ENCODE measurements around the gene GMDS.

Gene GMDS

GRCh38 chr6:1960486-1961142, 284.8 kb downstream of the GMDS start:
- H3K27me3 ChIP-seq (ENCODE audit: low read depth), result no peaks in the 10 kb centered on the region
- no peaks in the 10 kb centered on the region for H3K9me3 ChIP-seq
- no peaks in the 10 kb centered on the region for H3K36me3 ChIP-seq (replicated peaks)
- H3K4me3 ChIP-seq, result no peak overlapping the region
- no peaks in the 10 kb centered on the region for H3K4me1 ChIP-seq
- in situ Hi-C loops (cut with MboI; ENCODE audit: low sequenced_read_pairs), result no loop called here
- no peak for DNase-seq (ENCODE audit: low spot score in 2 of 2)

- Histone ChIP-seq H3K4me3 (no peak overlapping the region), H3K9me3 (no peaks in the 10 kb centered on the region), H3K4me1 (no peaks in the 10 kb centered on the region), H3K27me3 (ENCODE audit: low read depth) (no peaks in the 10 kb centered on the region), H3K36me3 (replicated peaks) (no peaks in the 10 kb centered on the region)
- in situ Hi-C loops (cut with MboI; ENCODE audit: low sequenced_read_pairs), result no loop called here
- DNase-seq (ENCODE audit: low spot score in 2 of 2), result no peak
Observed at GRCh38 chr6:1958257-1958656, 287.1 kb downstream of the GMDS start.

GRCh38 chr6:1957746-1958145, 287.7 kb downstream of the GMDS start:
- Histone ChIP-seq H3K4me1 (no peaks in the 10 kb centered on the region), H3K9me3 (no peaks in the 10 kb centered on the region), H3K36me3 (replicated peaks) (no peaks in the 10 kb centered on the region), H3K4me3 (no peak overlapping the region), H3K27me3 (ENCODE audit: low read depth) (no peaks in the 10 kb centered on the region)
- in situ Hi-C loops (cut with MboI; ENCODE audit: low sequenced_read_pairs), result no loop called here
- no peak for DNase-seq (ENCODE audit: low spot score in 2 of 2)

GRCh38 chr6:1952740-1953360, 292.6 kb downstream of the GMDS start:
- in situ Hi-C loops (cut with MboI; ENCODE audit: low sequenced_read_pairs), result no loop called here
- Histone ChIP-seq H3K4me3 (no peak overlapping the region), H3K9me3 (no peaks in the 10 kb centered on the region), H3K4me1 (no peaks in the 10 kb centered on the region), H3K36me3 (replicated peaks) (no peaks in the 10 kb centered on the region), H3K27me3 (ENCODE audit: low read depth) (no peaks in the 10 kb centered on the region)
- DNase-seq (ENCODE audit: low spot score in 2 of 2), result no peak

- no peaks in the 10 kb centered on the region for H3K9me3 ChIP-seq
- in situ Hi-C loops (cut with MboI; ENCODE audit: low sequenced_read_pairs), result no loop called here
- DNase-seq (ENCODE audit: low spot score in 2 of 2), result no peak
- no peak overlapping the region for H3K4me3 ChIP-seq
- no peaks in the 10 kb centered on the region for H3K36me3 ChIP-seq (replicated peaks)
- H3K4me1 ChIP-seq, result no peaks in the 10 kb centered on the region
- H3K27me3 ChIP-seq (ENCODE audit: low read depth), result no peaks in the 10 kb centered on the region
Observed at GRCh38 chr6:1950631-1951030, 294.8 kb downstream of the GMDS start.

GRCh38 chr6:1949538-1949937, 295.9 kb downstream of the GMDS start:
- in situ Hi-C loops (cut with MboI; ENCODE audit: low sequenced_read_pairs), result no loop called here
- no peaks in the 10 kb centered on the region for H3K36me3 ChIP-seq (replicated peaks)
- no peak for DNase-seq (ENCODE audit: low spot score in 2 of 2)

GRCh38 chr6:1947922-1948321, 297.5 kb downstream of the GMDS start:
- H3K9me3 ChIP-seq, result no peaks in the 10 kb centered on the region
- H3K36me3 ChIP-seq (replicated peaks), result no peaks in the 10 kb centered on the region
- in situ Hi-C loops (cut with MboI; ENCODE audit: low sequenced_read_pairs), result no loop called here
- H3K4me1 ChIP-seq, result no peaks in the 10 kb centered on the region
- H3K27me3 ChIP-seq (ENCODE audit: low read depth), result no peaks in the 10 kb centered on the region; the same call in 1 of the 2 replicates
- H3K4me3 ChIP-seq, result no peak overlapping the region
- no peak for DNase-seq (ENCODE audit: low spot score in 2 of 2)

More at GRCh38 chr6:1949538-1949937, 295.9 kb downstream of the GMDS start:
- no peaks in the 10 kb centered on the region for H3K27me3 ChIP-seq (ENCODE audit: low read depth)
- no peaks in the 10 kb centered on the region for H3K4me1 ChIP-seq
- H3K9me3 ChIP-seq, result no peaks in the 10 kb centered on the region
- H3K4me3 ChIP-seq, result no peak overlapping the region

GRCh38 chr6:1946583-1946982, 298.8 kb downstream of the GMDS start:
- in situ Hi-C loops (cut with MboI; ENCODE audit: low sequenced_read_pairs), result no loop called here
- no peak for DNase-seq (ENCODE audit: low spot score in 2 of 2)
- H3K9me3 ChIP-seq, result no peaks in the 10 kb centered on the region

GRCh38 chr6:1945235-1945832, 300.1 kb downstream of the GMDS start:
- Histone ChIP-seq H3K9me3 (no peaks in the 10 kb centered on the region), H3K36me3 (replicated peaks) (no peaks in the 10 kb centered on the region), H3K4me1 (no peaks in the 10 kb centered on the region), H3K27me3 (ENCODE audit: low read depth) (no peaks in the 10 kb centered on the region; the same call in 1 of the 2 replicates), H3K4me3 (no peak overlapping the region)
- no peak for DNase-seq (ENCODE audit: low spot score in 2 of 2)
- in situ Hi-C loops (cut with MboI; ENCODE audit: low sequenced_read_pairs), result no loop called here

More at GRCh38 chr6:1946583-1946982, 298.8 kb downstream of the GMDS start:
- H3K27me3 ChIP-seq (ENCODE audit: low read depth), result no peaks in the 10 kb centered on the region; the same call in 1 of the 2 replicates
- H3K36me3 ChIP-seq (replicated peaks), result no peaks in the 10 kb centered on the region
- H3K4me1 ChIP-seq, result no peaks in the 10 kb centered on the region
- no peak overlapping the region for H3K4me3 ChIP-seq

GRCh38 chr6:1942834-1943233, 302.6 kb downstream of the GMDS start:
- Histone ChIP-seq H3K27me3 (ENCODE audit: low read depth) (no peaks in the 10 kb centered on the region; the same call in 1 of the 2 replicates), H3K4me3 (no peak overlapping the region), H3K9me3 (no peaks in the 10 kb centered on the region), H3K4me1 (no peaks in the 10 kb centered on the region), H3K36me3 (replicated peaks) (no peaks in the 10 kb centered on the region)
- in situ Hi-C loops (cut with MboI; ENCODE audit: low sequenced_read_pairs), result no loop called here
- no peak for DNase-seq (ENCODE audit: low spot score in 2 of 2)

GRCh38 chr6:1941534-1941933, 303.9 kb downstream of the GMDS start:
- H3K9me3 ChIP-seq, result no peaks in the 10 kb centered on the region
- no peaks in the 10 kb centered on the region for H3K36me3 ChIP-seq (replicated peaks)
- H3K27me3 ChIP-seq (ENCODE audit: low read depth), result no peaks in the 10 kb centered on the region; the same call in 1 of the 2 replicates
- in situ Hi-C loops (cut with MboI; ENCODE audit: low sequenced_read_pairs), result no loop called here
- DNase-seq (ENCODE audit: low spot score in 2 of 2), result no peak
- no peaks in the 10 kb centered on the region for H3K4me1 ChIP-seq
- no peak overlapping the region for H3K4me3 ChIP-seq

GRCh38 chr6:1940381-1940780, 305.0 kb downstream of the GMDS start:
- H3K9me3 ChIP-seq, result no peaks in the 10 kb centered on the region

GRCh38 chr6:1933292-1933691, 312.1 kb downstream of the GMDS start:
- H3K36me3 ChIP-seq (replicated peaks), result no peaks in the 10 kb centered on the region
- in situ Hi-C loops (cut with MboI; ENCODE audit: low sequenced_read_pairs), result no loop called here
- no peaks in the 10 kb centered on the region for H3K4me1 ChIP-seq
- H3K9me3 ChIP-seq, result no peaks in the 10 kb centered on the region
- no peak overlapping the region for H3K4me3 ChIP-seq
- H3K27me3 ChIP-seq (ENCODE audit: low read depth), result no peaks in the 10 kb centered on the region
- DNase-seq (ENCODE audit: low spot score in 2 of 2), result no peak

More at GRCh38 chr6:1940381-1940780, 305.0 kb downstream of the GMDS start:
- H3K27me3 ChIP-seq (ENCODE audit: low read depth), result no peaks in the 10 kb centered on the region; the same call in 1 of the 2 replicates
- no peak overlapping the region for H3K4me3 ChIP-seq
- in situ Hi-C loops (cut with MboI; ENCODE audit: low sequenced_read_pairs), result no loop called here
- H3K36me3 ChIP-seq (replicated peaks), result no peaks in the 10 kb centered on the region
- no peaks in the 10 kb centered on the region for H3K4me1 ChIP-seq
- no peak for DNase-seq (ENCODE audit: low spot score in 2 of 2)

GRCh38 chr6:1931817-1932216, 313.6 kb downstream of the GMDS start:
- Histone ChIP-seq H3K9me3 (no peaks in the 10 kb centered on the region), H3K4me1 (no peaks in the 10 kb centered on the region), H3K36me3 (replicated peaks) (no peaks in the 10 kb centered on the region), H3K27me3 (ENCODE audit: low read depth) (no peaks in the 10 kb centered on the region), H3K4me3 (no peak overlapping the region)
- DNase-seq (ENCODE audit: low spot score in 2 of 2), result no peak
- in situ Hi-C loops (cut with MboI; ENCODE audit: low sequenced_read_pairs), result no loop called here
